ENCODE results near the gene ISYNA1. TPM values are rescaled to one million over a fixed set of nuclear protein-coding genes. Genes with fewer than 3 reads are reported as not detected.

The ISYNA1 gene
- total RNA-seq, 1 donor from 2014 or later: 6.3 TPM

- H3K4me3 Mint-ChIP-seq: no peak overlapping the region
- intact Hi-C loops (cut with micrococcal nuclease): loop anchor here (5.0 kb wide), 1 partner anchor 34 kb away; no protein-coding TSS in a partner anchor
- DNase-seq (no peak), ATAC-seq (ENCODE audit: low read depth) (no peak)
- TF ChIP-seq CTCF (IDR thresholded peaks at IDR 0.05): no peak
- ChIA-PET POLR2A (no interaction called here), CTCF (interaction anchor here (0.6 to 4.6 kb wide), 4 partner anchors 15 to 107 kb away, joined by 3 to 67 read pairs (median 22); partner anchors contain the start of gene JUND)
- no peak overlapping the region for H3K27ac Mint-ChIP-seq
- H3K27me3 Mint-ChIP-seq: peaks cover 14% of the 10 kb centered on the region
- H3K4me1 Mint-ChIP-seq: peaks cover 29% of the 10 kb centered on the region
- H3K9me3 Mint-ChIP-seq: no peaks in the 10 kb centered on the region
- H3K36me3 Mint-ChIP-seq (ENCODE audit: low read depth): peaks cover 11% of the 10 kb centered on the region
Observed at GRCh38 chr19:18386543-18387271, 51.2 kb downstream of the ISYNA1 start.

GRCh38 chr19:18385675-18386542 is 52.0 kb downstream of the ISYNA1 start, which contains the start of gene GDF15:
Gene GDF15 (plus strand): TSS chr19:18386158. CDS start chr19:18386190, 32 bp downstream.
- no peak within 1 kb of the TSS for H3K27ac Mint-ChIP-seq
- ChIA-PET POLR2A (no interaction called here), CTCF (interaction anchor here (0.6 kb wide), 2 partner anchors 15 to 26 kb away, joined by 3 to 4 read pairs; no protein-coding TSS in a partner anchor)

GRCh38 chr19:18385359-18385674 is 52.6 kb downstream of the ISYNA1 start:
- POLR2A ChIA-PET: no interaction called here
- CTCF ChIA-PET: no interaction called here
- Mint-ChIP-seq H3K9me3 (no peaks in the 10 kb centered on the region), H3K4me3 (no peak overlapping the region), H3K4me1 (peaks cover 27% of the 10 kb centered on the region), H3K27me3 (peaks cover 16% of the 10 kb centered on the region), H3K27ac (no peak overlapping the region), H3K36me3 (ENCODE audit: low read depth) (peaks cover 3% of the 10 kb centered on the region)
- DNase-seq (no peak), ATAC-seq (ENCODE audit: low read depth) (no peak)
- no peak for TF ChIP-seq CTCF (IDR thresholded peaks at IDR 0.05)
- intact Hi-C loops (cut with micrococcal nuclease): loop anchor here (5.0 kb wide), 1 partner anchor 33 kb away; no protein-coding TSS in a partner anchor

More at GRCh38 chr19:18385675-18386542, 52.0 kb downstream of the ISYNA1 start, which contains the start of gene GDF15:
- peaks cover 14% of the 10 kb centered on the region for H3K27me3 Mint-ChIP-seq
- intact Hi-C loops (cut with micrococcal nuclease): loop anchor here (5.0 kb wide), 1 partner anchor 34 kb away; no protein-coding TSS in a partner anchor
- H3K4me1 Mint-ChIP-seq: peaks cover 27% of the 10 kb centered on the region
- ATAC-seq (ENCODE audit: low read depth) (no peak), DNase-seq (peak; percentile 37)
- no peak for TF ChIP-seq CTCF (IDR thresholded peaks at IDR 0.05)
- H3K36me3 Mint-ChIP-seq (ENCODE audit: low read depth): peaks cover 9% of the 10 kb centered on the region
- H3K9me3 Mint-ChIP-seq: no peaks in the 10 kb centered on the region
- H3K4me3 Mint-ChIP-seq: no peak within 1 kb of the TSS

GRCh38 chr19:18384775-18385174 is 53.2 kb downstream of the ISYNA1 start:
- Mint-ChIP-seq H3K9me3 (no peaks in the 10 kb centered on the region), H3K27ac (no peak overlapping the region), H3K4me1 (peaks cover 27% of the 10 kb centered on the region), H3K27me3 (peaks cover 22% of the 10 kb centered on the region), H3K36me3 (ENCODE audit: low read depth) (no peaks in the 10 kb centered on the region), H3K4me3 (no peak overlapping the region)
- CTCF ChIA-PET: no interaction called here
- ATAC-seq (ENCODE audit: low read depth) (no peak), DNase-seq (no peak)
- intact Hi-C loops (cut with micrococcal nuclease): loop anchor here (5.0 kb wide), 1 partner anchor 32 kb away; no protein-coding TSS in a partner anchor
- POLR2A ChIA-PET: no interaction called here
- TF ChIP-seq CTCF (IDR thresholded peaks at IDR 0.05): no peak

Other genes starting within 250 kb of the ISYNA1 start
- 17.3 and 17.9 TPM in 2 replicates for gene MPV17L2, start 244.9 kb downstream of the ISYNA1 start, total RNA-seq
- 3.8 and 4.1 TPM in 2 replicates for gene RAB3A, start 234.1 kb downstream of the ISYNA1 start, total RNA-seq
- gene PDE4C, start 211.7 kb downstream of the ISYNA1 start, total RNA-seq: not detected in 2 replicates
- 15.6 and 17.8 TPM in 2 replicates for gene IQCN, start 163.7 kb downstream of the ISYNA1 start, total RNA-seq
- gene JUND, start 156.5 kb downstream of the ISYNA1 start, total RNA-seq: 206 and 225 TPM in 2 replicates
- 59.2 and 70.3 TPM in 2 replicates for gene LSM4, start 115.1 kb downstream of the ISYNA1 start, total RNA-seq
- gene PGPEP1, start 97.5 kb downstream of the ISYNA1 start, total RNA-seq: 5.6 and 6.9 TPM in 2 replicates
- gene GDF15, start 52.0 kb downstream of the ISYNA1 start, total RNA-seq: not detected in 2 replicates
- 0.47 and 0.88 TPM in 2 replicates for gene LRRC25, start 40.5 kb downstream of the ISYNA1 start, total RNA-seq
- 28.5 and 36.6 TPM in 2 replicates for gene SSBP4, start 18.7 kb downstream of the ISYNA1 start, total RNA-seq
- gene ELL, start 83.9 kb upstream of the ISYNA1 start, total RNA-seq: 29.0 and 32.6 TPM in 2 replicates
- 133 and 140 TPM in 2 replicates for gene FKBP8, start 105.4 kb upstream of the ISYNA1 start, total RNA-seq
- gene KXD1, start 119.7 kb upstream of the ISYNA1 start, total RNA-seq: 82.2 and 88.8 TPM in 2 replicates
- 1,962 and 2,164 TPM in 2 replicates for gene UBA52, start 133.7 kb upstream of the ISYNA1 start, total RNA-seq
- 83.7 and 85.9 TPM in 2 replicates for gene REX1BD, start 150.7 kb upstream of the ISYNA1 start, total RNA-seq
- gene CRLF1, start 168.7 kb upstream of the ISYNA1 start, total RNA-seq: not detected in 2 replicates
- 0.64 TPM in 1 of 2 replicates, not detected in the other for gene TMEM59L, start 174.7 kb upstream of the ISYNA1 start, total RNA-seq
- 10.9 and 11.3 TPM in 2 replicates for gene KLHL26, start 198.9 kb upstream of the ISYNA1 start, total RNA-seq
- gene CRTC1, start 245.5 kb upstream of the ISYNA1 start, total RNA-seq: 13.1 and 15.5 TPM in 2 replicates

Data from activated B cell treated with CpG ODN at 0.5 μM for 24 hours (primary cell).